ENCODE results near the gene CTNND2.

The CTNND2 gene

GRCh38 chr5:11139217-11139865 lies 764.9 kb downstream of the CTNND2 start:
- DNase-seq (ENCODE audit: low read depth in 1 of 2, low spot score in 1 of 2): peak in 1 of 2 experiments; percentile 18
- TF ChIP-seq JUND (IDR thresholded peaks at IDR 0.05; ENCODE audit: low read depth): no peak
- in situ Hi-C loops (cut with HindIII; ENCODE audit: low pct_unique_long_range_greater_than_20kb, low sequenced_read_pairs): no loop called here

GRCh38 chr5:11130131-11130530 lies 774.1 kb downstream of the CTNND2 start:
- no peak for DNase-seq (ENCODE audit: low read depth in 1 of 2, low spot score in 1 of 2)
- in situ Hi-C loops (cut with HindIII; ENCODE audit: low pct_unique_long_range_greater_than_20kb, low sequenced_read_pairs): no loop called here
- TF ChIP-seq JUND (IDR thresholded peaks at IDR 0.05; ENCODE audit: low read depth): no peak

- no peak for DNase-seq (ENCODE audit: low read depth in 1 of 2, low spot score in 1 of 2)
- in situ Hi-C loops (cut with HindIII; ENCODE audit: low pct_unique_long_range_greater_than_20kb, low sequenced_read_pairs): no loop called here
- TF ChIP-seq JUND (IDR thresholded peaks at IDR 0.05; ENCODE audit: low read depth): no peak
Measured at GRCh38 chr5:11128021-11128420, 776.2 kb downstream of the CTNND2 start.

GRCh38 chr5:11126844-11127243 lies 777.4 kb downstream of the CTNND2 start:
- no peak for TF ChIP-seq JUND (IDR thresholded peaks at IDR 0.05; ENCODE audit: low read depth)
- DNase-seq (ENCODE audit: low read depth in 1 of 2, low spot score in 1 of 2): no peak
- in situ Hi-C loops (cut with HindIII; ENCODE audit: low pct_unique_long_range_greater_than_20kb, low sequenced_read_pairs): no loop called here

GRCh38 chr5:11121885-11122284 lies 782.4 kb downstream of the CTNND2 start:
- no peak for DNase-seq (ENCODE audit: low read depth in 1 of 2, low spot score in 1 of 2)
- in situ Hi-C loops (cut with HindIII; ENCODE audit: low pct_unique_long_range_greater_than_20kb, low sequenced_read_pairs): no loop called here
- TF ChIP-seq JUND (IDR thresholded peaks at IDR 0.05; ENCODE audit: low read depth): no peak

- TF ChIP-seq JUND (IDR thresholded peaks at IDR 0.05; ENCODE audit: low read depth): no peak
- peak in 1 of 2 experiments; percentile 27 for DNase-seq (ENCODE audit: low read depth in 1 of 2, low spot score in 1 of 2)
- in situ Hi-C loops (cut with HindIII; ENCODE audit: low pct_unique_long_range_greater_than_20kb, low sequenced_read_pairs): no loop called here
Measured at GRCh38 chr5:11110128-11110527, 794.1 kb downstream of the CTNND2 start.

GRCh38 chr5:11105696-11106095 lies 798.5 kb downstream of the CTNND2 start:
- no peak for DNase-seq (ENCODE audit: low read depth in 1 of 2, low spot score in 1 of 2)
- no peak for TF ChIP-seq JUND (IDR thresholded peaks at IDR 0.05; ENCODE audit: low read depth)
- in situ Hi-C loops (cut with HindIII; ENCODE audit: low pct_unique_long_range_greater_than_20kb, low sequenced_read_pairs): no loop called here

GRCh38 chr5:11104651-11105112 lies 799.6 kb downstream of the CTNND2 start:
- in situ Hi-C loops (cut with HindIII; ENCODE audit: low pct_unique_long_range_greater_than_20kb, low sequenced_read_pairs): no loop called here

GRCh38 chr5:11104210-11104609 lies 800.0 kb downstream of the CTNND2 start:
- no peak for TF ChIP-seq JUND (IDR thresholded peaks at IDR 0.05; ENCODE audit: low read depth)
- in situ Hi-C loops (cut with HindIII; ENCODE audit: low pct_unique_long_range_greater_than_20kb, low sequenced_read_pairs): no loop called here
- no peak for DNase-seq (ENCODE audit: low read depth in 1 of 2, low spot score in 1 of 2)

More at GRCh38 chr5:11104651-11105112, 799.6 kb downstream of the CTNND2 start:
- DNase-seq (ENCODE audit: low read depth in 1 of 2, low spot score in 1 of 2): no peak
- no peak for TF ChIP-seq JUND (IDR thresholded peaks at IDR 0.05; ENCODE audit: low read depth)

- TF ChIP-seq JUND (IDR thresholded peaks at IDR 0.05; ENCODE audit: low read depth): no peak
- DNase-seq (ENCODE audit: low read depth in 1 of 2, low spot score in 1 of 2): no peak
- in situ Hi-C loops (cut with HindIII; ENCODE audit: low pct_unique_long_range_greater_than_20kb, low sequenced_read_pairs): no loop called here
Measured at GRCh38 chr5:11084111-11084510, 820.1 kb downstream of the CTNND2 start.

- no peak for TF ChIP-seq JUND (IDR thresholded peaks at IDR 0.05; ENCODE audit: low read depth)
- DNase-seq (ENCODE audit: low read depth in 1 of 2, low spot score in 1 of 2): no peak
- in situ Hi-C loops (cut with HindIII; ENCODE audit: low pct_unique_long_range_greater_than_20kb, low sequenced_read_pairs): no loop called here
Measured at GRCh38 chr5:11082404-11082945, 821.8 kb downstream of the CTNND2 start.

- in situ Hi-C loops (cut with HindIII; ENCODE audit: low pct_unique_long_range_greater_than_20kb, low sequenced_read_pairs): no loop called here
- no peak for DNase-seq (ENCODE audit: low read depth in 1 of 2, low spot score in 1 of 2)
- TF ChIP-seq JUND (IDR thresholded peaks at IDR 0.05; ENCODE audit: low read depth): no peak
Measured at GRCh38 chr5:11076945-11077613, 827.2 kb downstream of the CTNND2 start.
